Activated CD4-positive, alpha-beta T cell treated with anti-CD3 and anti-CD28 coated beads, Interleukin-2, amount 50 U/mL, for 4 hours (primary cell): Measurements from ENCODE around the gene ALOXE3.
A peak's percentile ranks its signal among the peaks of the same experiment; 100 is the strongest.
"Not testable (repeated sequence)": the region's sequence is repeated elsewhere in the genome, so short reads cannot be mapped to it uniquely, and the experiment has no call there.

ENCODE experiments used
- DNase-seq, 2 experiments: peaks; one replicate each; pipeline ENCODE4 v3.0.0-alpha.2; 2020

Gene ALOXE3

GRCh38 chr17:8121407-8121680, 3.0 kb upstream of the ALOXE3 start:
- no peak for DNase-seq

GRCh38 chr17:8120520-8121406, 2.4 kb upstream of the ALOXE3 start:
- peak; percentile 67 to 69 for DNase-seq

GRCh38 chr17:8119581-8120519, 1.5 kb upstream of the ALOXE3 start:
- DNase-seq, result peak; percentile 78 to 80

- peak; percentile 82 to 83 for DNase-seq
Measured at GRCh38 chr17:8118769-8119580, 661 bp upstream of the ALOXE3 start.

- no peak for DNase-seq
Measured at GRCh38 chr17:8117367-8117979, 841 bp downstream of the ALOXE3 start.

- DNase-seq, result no peak
Measured at GRCh38 chr17:8116776-8117175, 1.5 kb downstream of the ALOXE3 start.

GRCh38 chr17:8110907-8111306, 7.4 kb downstream of the ALOXE3 start:
- no peak for DNase-seq

GRCh38 chr17:8110456-8110804, 7.9 kb downstream of the ALOXE3 start:
- no peak for DNase-seq

- DNase-seq, result peak; percentile 76 to 78
Measured at GRCh38 chr17:8109661-8110455, 8.5 kb downstream of the ALOXE3 start.

GRCh38 chr17:8108972-8109660, 9.2 kb downstream of the ALOXE3 start:
- no peak for DNase-seq

GRCh38 chr17:8106980-8107379, 11.3 kb downstream of the ALOXE3 start:
- DNase-seq, result not testable (repeated sequence)

GRCh38 chr17:8105957-8106398, 12.3 kb downstream of the ALOXE3 start:
- no peak for DNase-seq

GRCh38 chr17:8104911-8105310, 13.4 kb downstream of the ALOXE3 start:
- DNase-seq, result no peak

GRCh38 chr17:8103549-8103948, 14.8 kb downstream of the ALOXE3 start:
- DNase-seq, result no peak

GRCh38 chr17:8101721-8102120, 16.6 kb downstream of the ALOXE3 start:
- DNase-seq, result no peak

GRCh38 chr17:8100763-8101162, 17.6 kb downstream of the ALOXE3 start:
- no peak for DNase-seq

GRCh38 chr17:8100111-8100510, 18.2 kb downstream of the ALOXE3 start:
- no peak for DNase-seq

GRCh38 chr17:8096541-8096940, 21.8 kb downstream of the ALOXE3 start:
- DNase-seq, result no peak

GRCh38 chr17:8095361-8095760, 23.0 kb downstream of the ALOXE3 start:
- no peak for DNase-seq

- no peak for DNase-seq
Measured at GRCh38 chr17:8091033-8091687, 27.2 kb downstream of the ALOXE3 start.

- no peak for DNase-seq
Measured at GRCh38 chr17:8089728-8090127, 28.6 kb downstream of the ALOXE3 start.
